Lower lobe of right lung (tissue), 2 donors: ENCODE data around the gene LRRIQ4. TPM values are rescaled to one million over a fixed set of nuclear protein-coding genes. Genes with fewer than 3 reads are reported as not detected.

Experiments used
- ATAC-seq, 2 donors: fragments of 200-7000 bp; cut with Tn5 transposase; one replicate each; pipeline ENCODE4 v1.9.1; 2020 to 2022; ENCODE audit warnings: mild to moderate bottlenecking in 2 of 2, moderate library complexity in 2 of 2
- DNase-seq: peaks from one replicate; pipeline ENCODE4 v3.0.0-alpha.2; 2020
- H3K27ac ChIP-seq: fragments of 200-600 bp; one replicate; pipeline ENCODE4 v1.8.0; 2022
- H3K27me3 ChIP-seq: fragments of 200-600 bp; one replicate; pipeline ENCODE4 v1.8.0; 2022; ENCODE audit warnings: low read depth
- H3K36me3 ChIP-seq: fragments of 200-600 bp; one replicate; pipeline ENCODE4 v1.8.0; 2022; ENCODE audit warnings: mild to moderate bottlenecking
- H3K4me1 ChIP-seq: fragments of 200-600 bp; one replicate; pipeline ENCODE4 v1.8.0; 2022
- H3K4me3 ChIP-seq: fragments of 200-600 bp; one replicate; pipeline ENCODE4 v1.8.0; 2022; ENCODE audit warnings: mild to moderate bottlenecking
- H3K9me3 ChIP-seq: fragments of 200-600 bp; one replicate; pipeline ENCODE4 v1.8.0; 2022
- intact Hi-C: fragments of 100-400 bp; cut with DNase I; formaldehyde crosslinking; loops from one replicate; pipeline ENCODE4 v1.11.0; 2022
- total RNA-seq: library from RNA; stranded (reverse); fragmentation: NEBNext Ultra II Directional; extraction: Animal tissue kit (Norgen Biotek cat#: 25700); gene quantifications from one replicate; pipeline ENCODE4 v1.2.1, GENCODE V29; 2021
- TF ChIP-seq, protein P1 (sequence below): fragments of 200-600 bp; IDR thresholded peaks from one replicate; pipeline ENCODE4 v1.8.0; 2022; ENCODE audit warnings: antibody characterized with exemption, mild to moderate bottlenecking
- donor health status: DM: no; HTN: yes; CAD: no; lungs with severe emphysema.

The LRRIQ4 gene
- total RNA-seq, 1 donor from 2014 or later: not detected

DNA sequence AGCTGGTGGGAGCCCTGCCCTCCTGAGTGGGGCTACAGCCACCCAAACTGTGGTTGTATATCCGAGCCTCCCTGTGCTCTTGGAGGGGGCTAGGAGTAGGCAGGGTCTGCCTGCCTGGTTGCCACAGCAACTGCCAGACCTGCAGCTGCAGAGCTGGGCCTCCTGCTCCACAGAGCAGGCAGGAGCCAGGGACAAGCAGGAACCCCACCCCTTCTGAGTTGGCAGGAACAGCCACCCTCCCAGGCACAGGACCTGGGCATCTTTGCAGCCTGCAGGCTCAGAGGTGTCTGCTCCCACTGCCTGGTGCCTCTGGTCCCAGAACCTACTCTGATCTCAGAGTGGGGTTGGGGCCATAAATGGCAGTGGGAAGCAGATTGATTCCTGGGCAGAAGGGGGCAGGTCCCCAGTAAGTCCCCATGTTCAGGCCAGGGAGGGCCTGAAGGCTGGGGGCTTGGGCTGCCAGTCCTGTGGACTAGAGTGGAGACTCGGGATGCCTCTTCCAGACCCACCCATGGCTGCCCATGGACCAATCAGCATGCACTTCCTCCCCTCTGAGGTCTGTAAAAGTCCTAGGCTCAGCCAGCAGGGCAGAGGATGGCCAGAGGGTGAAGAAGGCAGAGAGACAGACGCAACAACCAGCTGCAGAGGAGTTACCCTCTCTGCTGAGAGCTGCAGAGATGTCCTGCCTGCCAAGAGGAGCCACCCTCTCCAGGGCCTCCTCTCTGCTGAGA is 67.3 kb downstream of the LRRIQ4 start:
- Histone ChIP-seq H3K4me3 (no peak overlapping the region), H3K27me3 (no peaks in the 10 kb centered on the region), H3K4me1 (no peaks in the 10 kb centered on the region), H3K36me3 (no peaks in the 10 kb centered on the region), H3K9me3 (no peaks in the 10 kb centered on the region), H3K27ac (no peak overlapping the region)
- DNase-seq: no peak
- ATAC-seq: no peak
- intact Hi-C loops: no loop called here
- TF ChIP-seq, protein P1, sequence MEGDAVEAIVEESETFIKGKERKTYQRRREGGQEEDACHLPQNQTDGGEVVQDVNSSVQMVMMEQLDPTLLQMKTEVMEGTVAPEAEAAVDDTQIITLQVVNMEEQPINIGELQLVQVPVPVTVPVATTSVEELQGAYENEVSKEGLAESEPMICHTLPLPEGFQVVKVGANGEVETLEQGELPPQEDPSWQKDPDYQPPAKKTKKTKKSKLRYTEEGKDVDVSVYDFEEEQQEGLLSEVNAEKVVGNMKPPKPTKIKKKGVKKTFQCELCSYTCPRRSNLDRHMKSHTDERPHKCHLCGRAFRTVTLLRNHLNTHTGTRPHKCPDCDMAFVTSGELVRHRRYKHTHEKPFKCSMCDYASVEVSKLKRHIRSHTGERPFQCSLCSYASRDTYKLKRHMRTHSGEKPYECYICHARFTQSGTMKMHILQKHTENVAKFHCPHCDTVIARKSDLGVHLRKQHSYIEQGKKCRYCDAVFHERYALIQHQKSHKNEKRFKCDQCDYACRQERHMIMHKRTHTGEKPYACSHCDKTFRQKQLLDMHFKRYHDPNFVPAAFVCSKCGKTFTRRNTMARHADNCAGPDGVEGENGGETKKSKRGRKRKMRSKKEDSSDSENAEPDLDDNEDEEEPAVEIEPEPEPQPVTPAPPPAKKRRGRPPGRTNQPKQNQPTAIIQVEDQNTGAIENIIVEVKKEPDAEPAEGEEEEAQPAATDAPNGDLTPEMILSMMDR: no peak

DNA sequence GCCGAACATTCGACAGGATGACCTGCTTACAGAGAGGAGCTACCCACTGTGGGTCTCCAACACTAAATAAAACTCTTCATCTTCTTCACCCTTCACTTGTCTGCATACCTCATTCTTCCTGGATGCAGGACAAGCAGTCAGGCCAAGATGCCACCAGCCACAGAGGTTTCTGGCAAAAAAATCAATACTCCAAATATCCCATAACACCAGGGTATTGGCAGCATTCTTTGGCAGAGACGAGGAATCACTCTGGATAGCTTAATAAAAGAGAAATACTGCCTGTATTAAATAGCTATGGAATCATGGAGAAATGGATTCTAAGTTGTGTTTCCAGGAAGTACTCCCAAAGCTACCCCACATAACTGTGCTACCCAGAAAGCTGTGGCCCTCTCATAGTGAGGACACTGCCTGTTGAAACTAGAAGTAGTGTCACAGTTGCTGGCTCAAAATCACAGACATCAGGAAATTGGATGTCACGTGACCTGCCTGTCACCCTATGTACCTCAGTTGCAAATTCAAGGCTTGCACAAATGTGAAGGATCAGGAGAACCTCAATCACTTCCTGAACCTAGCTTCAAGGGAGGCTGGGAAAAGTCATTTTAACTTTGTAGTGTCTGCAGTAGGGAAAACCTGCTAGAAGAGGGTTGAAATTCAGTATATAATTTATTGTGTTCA is 68.0 kb downstream of the LRRIQ4 start:
- Histone ChIP-seq H3K9me3 (no peaks in the 10 kb centered on the region), H3K4me1 (no peaks in the 10 kb centered on the region), H3K4me3 (no peak overlapping the region), H3K36me3 (no peaks in the 10 kb centered on the region), H3K27me3 (no peaks in the 10 kb centered on the region), H3K27ac (no peak overlapping the region)
- intact Hi-C loops: no loop called here
- TF ChIP-seq, protein P1: no peak
- ATAC-seq: no peak
- DNase-seq: no peak

DNA sequence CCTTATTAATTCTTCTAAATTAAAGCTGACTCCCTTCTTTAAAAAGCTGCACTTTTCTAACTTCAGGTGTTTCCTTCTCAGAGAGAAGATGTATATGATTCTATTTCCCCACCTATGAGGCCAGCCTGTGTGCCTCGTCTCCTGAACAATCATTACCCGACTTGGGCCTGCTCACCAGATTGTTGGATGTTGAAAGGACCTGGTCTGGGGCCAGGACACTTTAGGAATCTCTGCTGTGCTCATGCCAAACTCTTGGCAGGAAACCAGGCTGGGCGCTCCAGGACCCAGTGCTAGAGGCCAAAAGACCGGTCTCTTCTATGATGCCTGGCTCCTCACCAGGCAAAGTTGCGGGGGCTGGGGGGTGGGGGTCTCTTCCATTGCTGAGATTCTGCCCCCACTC is 74.0 kb downstream of the LRRIQ4 start:
- Histone ChIP-seq H3K9me3 (no peaks in the 10 kb centered on the region), H3K4me3 (no peak overlapping the region), H3K27ac (no peak overlapping the region), H3K4me1 (no peaks in the 10 kb centered on the region), H3K36me3 (no peaks in the 10 kb centered on the region), H3K27me3 (no peaks in the 10 kb centered on the region)
- DNase-seq (peak; percentile 83), ATAC-seq (peak; percentile 88 to 93)
- intact Hi-C loops: no loop called here
- TF ChIP-seq, protein P1: no peak

Other genes starting within 250 kb of the LRRIQ4 start
- gene MECOM, start 149.2 kb upstream of the LRRIQ4 start, total RNA-seq: 92.4 TPM
- gene TERC, start 47.8 kb upstream of the LRRIQ4 start, total RNA-seq: 2.9 TPM
- gene ACTRT3, start 43.3 kb upstream of the LRRIQ4 start, total RNA-seq: 0.92 TPM
- gene MYNN, start 39.5 kb upstream of the LRRIQ4 start, total RNA-seq: 15.0 TPM
- gene LRRC34, start within 50 bp of the LRRIQ4 start, total RNA-seq: 4.8 TPM
- 1.1 TPM for gene LRRC31, start 57.1 kb downstream of the LRRIQ4 start, total RNA-seq
- gene SAMD7, start 98.7 kb downstream of the LRRIQ4 start, total RNA-seq: not detected
- 153 TPM for gene SEC62, start 153.9 kb downstream of the LRRIQ4 start, total RNA-seq
- gene GPR160, start 225.1 kb downstream of the LRRIQ4 start, total RNA-seq: 24.4 TPM